Dermis microvascular lymphatic vessel endothelial cell (primary cell): ENCODE results near the gene PRDM16. TPM values are rescaled to one million over a fixed set of nuclear protein-coding genes. Genes with fewer than 3 reads are reported as not detected.

ENCODE experiments used
- DNase-seq, 2 donors: peaks; one replicate each; pipeline versions ENCODE4 v3.0.0 to v3.0.0-alpha.2; 2010; ENCODE audit warnings: low read depth in 2 of 2
- total RNA-seq: library from RNA; depleted of rRNA; stranded (reverse); fragments of >200 nt; gene quantifications from 2 replicates; pipeline ENCODE4 v1.2.1, GENCODE V29; 2014

The PRDM16 gene
- total RNA-seq, 1 donor from 2014 or later: not detected

- no peak for DNase-seq
Measured at GRCh38 chr1:3032371-3033039, 36.5 kb upstream of the PRDM16 start.

GRCh38 chr1:3033040-3033789 lies 35.8 kb upstream of the PRDM16 start:
- no peak for DNase-seq

GRCh38 chr1:3033790-3034090 lies 35.3 kb upstream of the PRDM16 start:
- DNase-seq: no peak

GRCh38 chr1:3034162-3034561 lies 34.8 kb upstream of the PRDM16 start:
- no peak for DNase-seq

GRCh38 chr1:3034728-3035562 lies 34.1 kb upstream of the PRDM16 start:
- no peak for DNase-seq

- no peak for DNase-seq
Measured at GRCh38 chr1:3035563-3036446, 33.2 kb upstream of the PRDM16 start.

GRCh38 chr1:3036447-3037280 lies 32.3 kb upstream of the PRDM16 start:
- DNase-seq: no peak

GRCh38 chr1:3037281-3038040 lies 31.5 kb upstream of the PRDM16 start:
- DNase-seq: no peak

GRCh38 chr1:3038113-3038551 lies 30.9 kb upstream of the PRDM16 start:
- no peak for DNase-seq

- no peak for DNase-seq
Measured at GRCh38 chr1:3038571-3039181, 30.3 kb upstream of the PRDM16 start.

- DNase-seq: no peak
Measured at GRCh38 chr1:3040004-3040403, 29.0 kb upstream of the PRDM16 start.

- DNase-seq: no peak
Measured at GRCh38 chr1:3042481-3042880, 26.5 kb upstream of the PRDM16 start.

GRCh38 chr1:3049164-3049563 lies 19.8 kb upstream of the PRDM16 start:
- no peak for DNase-seq

GRCh38 chr1:3049905-3050304 lies 19.1 kb upstream of the PRDM16 start:
- DNase-seq: no peak

- no peak for DNase-seq
Measured at GRCh38 chr1:3050603-3051002, 18.4 kb upstream of the PRDM16 start.

- no peak for DNase-seq
Measured at GRCh38 chr1:3051270-3052268, 17.4 kb upstream of the PRDM16 start.

GRCh38 chr1:3052501-3052900 lies 16.5 kb upstream of the PRDM16 start:
- DNase-seq: no peak

- DNase-seq: no peak
Measured at GRCh38 chr1:3053366-3053980, 15.5 kb upstream of the PRDM16 start.
